HG03060 (cell line): ENCODE measurements around the gene WDR17.
A peak's percentile ranks its signal among the peaks of the same experiment; 100 is the strongest.

Source experiments
- ATAC-seq: cut with Tn5 transposase; IDR thresholded peaks from one replicate; pipeline ENCODE4 v1.9.1; 2021; ENCODE audit warnings: low read depth, moderate number of reproducible peaks; ENCODE audit not compliant: unreplicated experiment

WDR17 gene

DNA sequence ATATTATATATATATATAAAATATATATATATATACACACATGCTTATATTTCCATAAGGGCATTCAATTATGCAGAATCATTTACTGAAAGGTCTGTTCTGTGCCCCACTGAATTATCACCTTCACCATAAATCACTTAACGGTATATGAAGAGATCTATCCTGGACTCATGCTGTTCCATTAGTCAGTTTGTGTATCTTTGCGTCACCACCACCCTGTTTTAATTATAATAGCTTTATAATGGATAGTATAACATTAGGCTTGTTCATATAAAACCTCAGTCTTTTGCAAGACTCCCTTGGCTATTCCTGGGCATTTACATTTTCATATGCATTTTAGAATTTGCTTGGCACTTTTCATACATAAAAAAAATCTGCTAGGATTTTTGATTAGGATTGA, 19.1 kb downstream of the WDR17 start:
- no peak for ATAC-seq

DNA sequence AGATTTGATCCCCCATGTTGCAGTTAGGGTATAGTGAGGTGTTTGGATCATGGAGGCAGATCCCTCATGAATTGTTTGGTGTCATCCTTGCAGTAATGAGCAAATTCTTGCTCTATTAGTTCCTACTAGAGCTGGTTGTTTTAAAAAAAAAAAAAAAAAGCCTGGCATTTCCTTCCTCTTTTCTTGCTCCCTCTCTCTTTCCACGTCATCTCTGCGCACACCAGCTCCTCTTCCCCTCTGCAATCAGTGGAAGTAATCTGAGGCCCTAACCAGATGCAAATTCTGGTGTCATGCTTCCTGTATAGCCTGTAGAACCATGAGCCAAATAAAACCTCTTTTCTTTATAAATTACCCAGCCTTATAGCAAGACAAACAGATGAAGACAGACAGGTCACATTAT, 24.5 kb downstream of the WDR17 start:
- peak; percentile 83 for ATAC-seq

DNA sequence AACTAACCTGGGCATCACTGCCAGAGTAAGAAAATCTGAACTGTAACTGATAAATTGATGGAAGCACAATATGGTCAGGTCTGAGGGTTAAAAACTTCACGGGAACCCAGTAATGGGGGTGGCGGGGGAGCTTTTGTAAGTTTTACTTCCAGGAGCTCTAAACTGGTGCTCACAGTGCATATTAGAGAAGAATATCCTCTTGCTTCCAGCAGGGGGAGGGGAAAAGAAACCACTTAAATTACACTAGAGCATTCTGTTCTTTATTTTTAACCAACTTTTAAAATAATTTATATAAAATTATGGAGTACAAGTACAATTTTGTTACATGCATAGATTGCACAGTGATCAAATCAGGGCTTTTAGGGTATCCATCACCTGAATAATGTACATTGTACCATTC, 33.7 kb downstream of the WDR17 start:
- ATAC-seq = no peak

DNA sequence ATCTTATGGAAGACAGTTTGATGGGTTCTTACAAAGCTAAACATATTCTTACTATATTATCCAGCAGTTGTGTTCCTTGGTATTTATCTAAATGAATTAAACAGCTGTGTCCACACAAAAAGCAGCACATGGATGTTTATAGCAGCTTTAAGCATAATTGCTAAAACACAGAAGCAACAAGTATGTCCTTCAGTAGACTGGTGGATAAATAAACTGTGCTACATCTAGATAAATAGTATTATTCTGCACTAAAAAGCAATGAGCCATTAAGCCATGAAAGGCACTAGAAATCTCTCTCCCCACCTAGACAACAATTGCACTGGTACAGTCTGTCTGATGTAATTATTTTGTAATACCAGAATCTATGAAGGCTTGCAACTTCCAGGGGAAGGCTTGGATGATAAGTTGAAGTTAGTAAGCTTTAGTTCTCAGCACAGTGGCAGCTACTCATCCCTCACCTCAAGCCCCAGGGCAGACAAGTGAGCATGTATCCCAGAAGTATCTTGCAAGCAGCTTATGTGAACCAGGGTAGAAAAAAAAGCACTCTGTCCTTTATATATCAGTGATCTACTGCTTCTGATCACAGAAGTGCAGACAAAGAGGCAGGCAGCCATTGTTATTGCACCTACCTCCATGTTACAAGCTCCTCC, 36.9 kb downstream of the WDR17 start:
- ATAC-seq = no peak

- ATAC-seq = no peak
Measured at GRCh38 chr4:176107695-176108094, 42.1 kb downstream of the WDR17 start.

DNA sequence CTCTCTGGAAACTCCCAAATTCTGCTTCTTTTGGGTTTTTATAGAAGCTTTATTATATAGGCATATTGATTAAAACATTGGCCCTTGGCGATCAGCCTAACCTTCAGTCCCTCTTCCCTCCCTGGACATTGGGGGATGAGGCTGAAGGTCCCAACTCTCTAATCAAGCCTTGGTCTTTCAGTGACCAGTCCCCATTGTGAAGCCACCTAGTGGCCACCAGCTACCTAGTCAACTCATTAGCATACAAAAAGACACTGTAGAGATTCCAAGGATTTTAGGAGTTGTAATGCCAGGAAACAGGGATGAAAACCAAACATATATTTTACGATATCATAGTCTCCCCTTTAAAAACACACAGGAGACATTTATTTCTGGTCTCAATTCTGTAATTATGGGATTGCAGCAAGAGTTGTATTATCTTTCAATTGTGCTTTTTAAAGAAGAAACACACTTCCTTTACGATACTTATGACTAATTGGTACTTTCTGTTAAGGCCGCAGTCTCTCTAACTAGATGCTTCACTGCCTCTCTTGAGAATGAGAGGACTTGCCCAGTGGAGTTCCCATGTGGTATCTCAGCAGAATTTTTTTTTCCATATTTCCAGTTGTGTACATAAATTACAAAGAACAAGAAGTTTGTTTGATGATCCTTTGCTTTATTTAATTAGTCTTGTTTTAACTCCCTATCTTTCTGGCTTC, 58.2 kb downstream of the WDR17 start:
- ATAC-seq = peak; percentile 99

- ATAC-seq = no peak
Measured at GRCh38 chr4:176125063-176125462, 59.4 kb downstream of the WDR17 start.

DNA sequence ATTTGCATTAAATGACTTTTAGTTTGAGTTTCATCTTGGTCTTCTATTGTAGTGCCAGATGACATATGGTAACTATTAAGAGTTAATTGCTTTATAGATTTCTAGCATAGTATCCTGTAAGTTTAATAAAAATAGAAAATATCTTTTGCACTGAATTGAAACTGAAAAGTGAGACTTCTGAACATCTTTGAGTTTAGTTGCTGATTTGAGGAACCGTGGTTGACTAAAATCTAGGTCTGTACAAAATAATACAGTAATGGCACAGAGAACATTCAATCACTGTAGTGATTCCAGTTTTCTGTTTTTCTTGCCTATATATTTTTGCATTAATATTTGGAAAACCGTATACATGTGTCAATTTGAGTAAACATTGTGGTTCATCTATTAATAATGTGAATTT, 69.0 kb downstream of the WDR17 start:
- no peak for ATAC-seq

DNA sequence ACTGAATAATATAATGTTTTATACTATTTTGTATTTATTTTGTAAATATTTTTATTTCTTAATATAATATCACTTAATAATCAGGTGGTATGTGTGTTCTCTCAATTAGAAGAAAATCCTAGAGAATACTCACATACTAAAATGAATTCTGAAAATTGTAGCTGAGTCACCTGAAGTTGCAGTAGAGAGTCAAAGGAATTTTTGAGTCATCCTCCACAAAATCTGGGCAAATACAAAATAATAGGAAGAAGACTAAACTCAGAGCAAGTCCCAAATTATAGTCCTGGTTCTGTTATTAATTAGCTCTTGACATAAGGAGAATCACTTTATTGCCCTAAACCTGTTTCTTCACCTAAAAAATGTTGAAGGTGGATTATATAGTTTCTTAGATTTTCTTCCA, 72.0 kb downstream of the WDR17 start:
- no peak for ATAC-seq

- ATAC-seq = no peak
Measured at GRCh38 chr4:176139518-176139917, 73.9 kb downstream of the WDR17 start.

- no peak for ATAC-seq
Measured at GRCh38 chr4:176142253-176142652, 76.6 kb downstream of the WDR17 start.

GRCh38 chr4:176149680-176150355, 84.2 kb downstream of the WDR17 start:
- ATAC-seq = no peak

- ATAC-seq = peak; percentile 51
Measured at GRCh38 chr4:176150356-176150682, 84.7 kb downstream of the WDR17 start.

- peak; percentile 15 for ATAC-seq
Measured at GRCh38 chr4:176150704-176151103, 85.1 kb downstream of the WDR17 start.

DNA sequence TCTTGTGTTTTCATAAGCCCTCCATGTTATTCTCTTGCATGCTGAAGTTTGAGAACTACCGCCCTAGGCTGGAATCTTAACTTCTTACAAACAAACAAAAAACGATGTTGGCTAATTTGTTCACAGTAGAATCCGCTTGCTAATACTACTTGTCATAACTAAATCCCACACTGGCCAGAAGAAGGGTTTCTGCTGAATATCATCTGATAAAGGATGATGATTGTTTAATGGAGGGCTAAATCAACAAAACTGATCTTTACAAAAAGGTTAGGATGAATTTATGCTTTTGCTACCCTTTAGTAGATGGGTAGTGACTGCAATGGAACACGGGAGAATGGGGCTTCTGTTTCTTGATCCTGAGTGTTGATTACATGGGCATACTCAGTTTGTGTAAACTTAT, 87.5 kb downstream of the WDR17 start:
- ATAC-seq = no peak

DNA sequence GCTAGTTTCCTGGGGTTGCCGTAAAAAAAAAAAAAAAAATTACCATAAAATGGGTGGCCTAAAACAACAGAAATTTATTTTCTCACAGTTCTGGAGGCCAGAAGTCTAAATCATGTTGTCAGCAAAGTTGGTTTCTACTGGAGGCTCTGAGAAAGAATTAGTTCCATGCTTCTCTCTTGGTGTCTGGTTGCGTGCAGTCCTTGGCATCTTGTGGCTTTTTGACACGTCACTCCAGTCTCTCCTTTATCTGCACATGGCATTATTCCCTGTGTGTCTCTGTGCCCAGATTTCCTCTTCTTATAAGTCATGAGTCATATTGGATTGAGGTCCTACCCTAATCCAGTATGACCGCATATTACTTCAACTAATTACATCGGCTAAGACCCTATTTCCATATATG, 91.0 kb downstream of the WDR17 start:
- ATAC-seq = no peak

- no peak for ATAC-seq
Measured at GRCh38 chr4:176163041-176163440, 97.4 kb downstream of the WDR17 start.

GRCh38 chr4:176185051-176185450, 119.4 kb downstream of the WDR17 start:
- ATAC-seq = no peak

DNA sequence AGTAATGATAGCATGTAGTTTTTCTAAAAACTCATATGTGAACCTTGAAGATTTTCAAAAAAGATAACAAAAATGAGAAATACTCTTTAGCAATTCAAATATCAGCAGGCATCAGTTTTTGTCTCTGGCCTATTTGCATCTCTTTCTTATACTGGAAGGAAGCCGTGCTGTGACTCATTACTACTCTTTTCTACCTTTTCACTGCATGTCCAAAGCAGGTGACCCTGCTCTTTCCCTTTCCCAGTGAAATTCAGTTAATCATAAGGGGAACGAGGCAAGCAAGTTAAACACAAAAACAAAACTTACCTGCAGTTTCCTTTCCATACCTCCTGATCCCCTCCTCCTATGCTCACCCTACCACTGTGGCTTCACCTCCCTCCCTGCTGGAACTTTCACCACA, 120.4 kb downstream of the WDR17 start:
- no peak for ATAC-seq

DNA sequence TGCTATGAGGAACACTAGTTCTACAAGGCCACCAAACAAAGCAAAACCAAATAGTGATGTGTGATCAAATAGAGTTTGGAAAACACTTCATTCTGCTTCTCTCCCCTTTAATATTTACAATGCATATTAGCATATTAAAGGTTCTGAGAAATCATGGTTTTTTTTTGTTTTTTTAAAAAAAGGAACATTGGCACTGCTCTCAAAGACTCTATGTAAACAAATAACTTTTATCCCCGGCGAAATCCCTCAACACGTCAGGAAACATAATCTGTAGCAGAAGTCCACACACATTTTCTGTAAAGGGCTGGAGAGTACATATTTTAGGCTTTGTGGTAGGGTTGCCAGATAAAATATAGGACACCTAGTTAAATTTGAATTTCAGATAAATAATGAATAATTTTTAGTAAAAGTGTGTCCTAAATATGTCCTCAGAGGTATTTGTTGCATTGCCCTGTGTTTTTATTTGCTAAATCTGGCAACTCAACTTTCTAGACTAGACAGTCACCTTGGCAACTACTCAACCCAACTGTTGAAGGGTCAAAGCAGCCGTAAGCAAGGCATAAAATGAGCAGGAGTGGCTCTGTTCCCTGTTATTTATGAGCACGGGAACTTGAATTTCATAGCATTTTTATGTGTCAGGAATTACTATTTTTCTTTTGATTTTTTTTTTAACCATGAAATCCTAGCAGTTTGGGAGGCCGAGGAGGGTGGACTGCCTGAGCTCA, 121.2 kb downstream of the WDR17 start:
- no peak for ATAC-seq

- no peak for ATAC-seq
Measured at GRCh38 chr4:176187624-176188023, 122.0 kb downstream of the WDR17 start.
